ENCODE measurements around the gene PHACTR2.
"Not testable (repeated sequence)": the region's sequence is repeated elsewhere in the genome, so short reads cannot be mapped to it uniquely, and the experiment has no call there.

The PHACTR2 gene

GRCh38 chr6:143767433-143767832 is 89.7 kb downstream of the PHACTR2 start:
- no peak for DNase-seq (ENCODE audit: low read depth)

- DNase-seq (ENCODE audit: low read depth) = no peak
Measured at GRCh38 chr6:143772116-143773086, 94.6 kb downstream of the PHACTR2 start.

- DNase-seq (ENCODE audit: low read depth) = no peak
Measured at GRCh38 chr6:143773506-143774150, 95.9 kb downstream of the PHACTR2 start.

- DNase-seq (ENCODE audit: low read depth) = no peak
Measured at GRCh38 chr6:143774347-143774746, 96.6 kb downstream of the PHACTR2 start.

GRCh38 chr6:143775336-143775735 is 97.6 kb downstream of the PHACTR2 start:
- DNase-seq (ENCODE audit: low read depth) = no peak

GRCh38 chr6:143778926-143779325 is 101.2 kb downstream of the PHACTR2 start:
- DNase-seq (ENCODE audit: low read depth) = no peak

- no peak for DNase-seq (ENCODE audit: low read depth)
Measured at GRCh38 chr6:143782481-143782880, 104.7 kb downstream of the PHACTR2 start.

GRCh38 chr6:143783077-143783476 is 105.3 kb downstream of the PHACTR2 start:
- DNase-seq (ENCODE audit: low read depth) = no peak

GRCh38 chr6:143784316-143784715 is 106.6 kb downstream of the PHACTR2 start:
- DNase-seq (ENCODE audit: low read depth) = no peak

GRCh38 chr6:143786371-143786770 is 108.6 kb downstream of the PHACTR2 start:
- DNase-seq (ENCODE audit: low read depth) = not testable (repeated sequence)

GRCh38 chr6:143792402-143793279 is 114.9 kb downstream of the PHACTR2 start:
- DNase-seq (ENCODE audit: low read depth) = no peak

GRCh38 chr6:143793280-143793619 is 115.5 kb downstream of the PHACTR2 start:
- no peak for DNase-seq (ENCODE audit: low read depth)

GRCh38 chr6:143796551-143796950 is 118.8 kb downstream of the PHACTR2 start:
- DNase-seq (ENCODE audit: low read depth) = not testable (repeated sequence)

- DNase-seq (ENCODE audit: low read depth) = not testable (repeated sequence)
Measured at GRCh38 chr6:143798487-143798886, 120.7 kb downstream of the PHACTR2 start.

GRCh38 chr6:143802833-143803565 is 125.2 kb downstream of the PHACTR2 start:
- DNase-seq (ENCODE audit: low read depth) = no peak

- DNase-seq (ENCODE audit: low read depth) = no peak
Measured at GRCh38 chr6:143803769-143804568, 126.2 kb downstream of the PHACTR2 start.

GRCh38 chr6:143804835-143805239 is 127.1 kb downstream of the PHACTR2 start:
- no peak for DNase-seq (ENCODE audit: low read depth)

- DNase-seq (ENCODE audit: low read depth) = no peak
Measured at GRCh38 chr6:143806282-143807102, 128.7 kb downstream of the PHACTR2 start.

- DNase-seq (ENCODE audit: low read depth) = no peak
Measured at GRCh38 chr6:143807103-143807772, 129.5 kb downstream of the PHACTR2 start.
